Colonic mucosa (tissue), 4 donors: ENCODE measurements around the gene ETV3L. TPM values are rescaled to one million over a fixed set of nuclear protein-coding genes. Genes with fewer than 3 reads are reported as not detected.

Experiments
- DNase-seq: peaks from one replicate; pipeline ENCODE4 v3.0.0-alpha.2; 2020
- H3K27ac ChIP-seq: fragments of 200-600 bp; one replicate; pipeline ENCODE4 v1.8.0; 2021
- H3K27me3 ChIP-seq: fragments of 200-600 bp; one replicate; pipeline ENCODE4 v1.8.0; 2021
- H3K36me3 ChIP-seq: fragments of 200-600 bp; one replicate; pipeline ENCODE4 v1.8.0; 2021
- H3K4me1 ChIP-seq: fragments of 200-600 bp; one replicate; pipeline ENCODE4 v1.8.0; 2021; ENCODE audit warnings: mild to moderate bottlenecking
- H3K4me3 ChIP-seq: fragments of 200-600 bp; one replicate; pipeline ENCODE4 v1.8.0; 2021
- H3K9ac ChIP-seq, 2 donors: one replicate each; pipeline ENCODE4 v1.7.0; 2013; ENCODE audit warnings: control low read depth in 2 of 2, low read depth in 2 of 2, low read length in 2 of 2
- H3K9me3 ChIP-seq: fragments of 200-600 bp; one replicate; pipeline ENCODE4 v1.8.0; 2021
- intact Hi-C: fragments of 100-400 bp; cut with DNase I; formaldehyde crosslinking; loops from one replicate; pipeline ENCODE4 v1.14.1; 2022
- total RNA-seq, 2 donors: library from RNA; stranded (reverse); fragmentation: NEBNext Ultra II Directional in 1 of 2; extraction: Animal tissue kit (Norgen Biotek cat#: 25700) in 1 of 2; gene quantifications; one replicate each; pipeline ENCODE4 v1.2.1, GENCODE V29; 2021
- TF ChIP-seq, protein P1 (sequence below): fragments of 200-600 bp; IDR thresholded peaks from one replicate; pipeline ENCODE4 v1.8.0; 2022; ENCODE audit warnings: antibody characterized with exemption, mild to moderate bottlenecking
- donor health status: healthy.
- donor health status: DM: no; HTN: no; CAD: no.
- donor health status: DM: no; HTN: no; CAD: no.

The ETV3L gene
- total RNA-seq, 2 donors from 2014 or later: not detected

DNA sequence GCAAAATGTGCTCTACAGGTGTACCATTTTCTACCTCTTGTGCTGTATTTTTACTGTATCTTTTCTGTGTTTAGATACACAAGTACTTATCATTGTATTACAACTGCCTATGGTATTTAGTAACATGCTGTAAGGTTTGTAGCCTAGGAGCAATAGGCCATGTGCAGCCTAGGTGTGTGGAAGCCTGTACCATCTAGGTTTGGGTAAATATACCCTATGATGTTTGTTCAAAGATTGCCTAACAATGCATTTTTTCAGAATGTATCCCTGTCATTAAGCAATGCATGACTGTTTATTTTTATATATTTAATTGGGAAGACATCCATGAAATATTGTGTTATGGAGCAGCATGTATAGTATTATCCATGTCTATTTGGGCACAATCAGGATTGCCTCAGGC lies 11.0 kb downstream of the ETV3L start:
- Histone ChIP-seq H3K9ac (no peak overlapping the region), H3K27ac (no peak overlapping the region)
- intact Hi-C loops: no loop called here

DNA sequence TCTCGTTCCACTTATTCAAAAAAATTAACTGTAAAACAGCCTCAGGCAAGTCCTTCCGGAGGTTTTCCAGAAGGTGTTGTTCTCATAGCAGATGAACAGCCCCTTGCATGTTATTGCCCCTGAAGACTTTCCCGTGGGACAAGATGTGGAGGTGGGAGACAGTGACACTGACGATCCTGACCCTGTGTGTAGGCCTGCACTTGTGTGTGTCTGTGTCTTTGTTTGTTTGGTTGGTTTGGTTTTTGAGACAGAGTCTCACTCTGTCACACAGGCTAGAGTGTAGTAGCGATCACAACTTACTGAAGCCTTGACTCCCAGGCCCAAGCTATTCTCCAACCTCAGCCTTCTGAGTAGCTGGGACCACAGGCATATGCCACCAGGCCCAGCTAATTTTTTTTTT lies 12.6 kb downstream of the ETV3L start:
- Histone ChIP-seq H3K4me3 (no peak overlapping the region), H3K9me3 (no peaks in the 10 kb centered on the region), H3K36me3 (no peaks in the 10 kb centered on the region), H3K9ac (no peak overlapping the region), H3K27me3 (no peaks in the 10 kb centered on the region), H3K27ac (no peak overlapping the region), H3K4me1 (no peaks in the 10 kb centered on the region)
- DNase-seq: peak; percentile 0
- TF ChIP-seq, protein P1, sequence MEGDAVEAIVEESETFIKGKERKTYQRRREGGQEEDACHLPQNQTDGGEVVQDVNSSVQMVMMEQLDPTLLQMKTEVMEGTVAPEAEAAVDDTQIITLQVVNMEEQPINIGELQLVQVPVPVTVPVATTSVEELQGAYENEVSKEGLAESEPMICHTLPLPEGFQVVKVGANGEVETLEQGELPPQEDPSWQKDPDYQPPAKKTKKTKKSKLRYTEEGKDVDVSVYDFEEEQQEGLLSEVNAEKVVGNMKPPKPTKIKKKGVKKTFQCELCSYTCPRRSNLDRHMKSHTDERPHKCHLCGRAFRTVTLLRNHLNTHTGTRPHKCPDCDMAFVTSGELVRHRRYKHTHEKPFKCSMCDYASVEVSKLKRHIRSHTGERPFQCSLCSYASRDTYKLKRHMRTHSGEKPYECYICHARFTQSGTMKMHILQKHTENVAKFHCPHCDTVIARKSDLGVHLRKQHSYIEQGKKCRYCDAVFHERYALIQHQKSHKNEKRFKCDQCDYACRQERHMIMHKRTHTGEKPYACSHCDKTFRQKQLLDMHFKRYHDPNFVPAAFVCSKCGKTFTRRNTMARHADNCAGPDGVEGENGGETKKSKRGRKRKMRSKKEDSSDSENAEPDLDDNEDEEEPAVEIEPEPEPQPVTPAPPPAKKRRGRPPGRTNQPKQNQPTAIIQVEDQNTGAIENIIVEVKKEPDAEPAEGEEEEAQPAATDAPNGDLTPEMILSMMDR: no peak
- intact Hi-C loops: no loop called here

More for the DNA sequence above, 11.0 kb downstream of the ETV3L start:
- H3K36me3 ChIP-seq: no peaks in the 10 kb centered on the region
- no peak overlapping the region for H3K4me3 ChIP-seq
- H3K27me3 ChIP-seq: no peaks in the 10 kb centered on the region
- H3K9me3 ChIP-seq: no peaks in the 10 kb centered on the region
- H3K4me1 ChIP-seq: no peaks in the 10 kb centered on the region
- TF ChIP-seq, protein P1: no peak
- DNase-seq: peak; percentile 4

DNA sequence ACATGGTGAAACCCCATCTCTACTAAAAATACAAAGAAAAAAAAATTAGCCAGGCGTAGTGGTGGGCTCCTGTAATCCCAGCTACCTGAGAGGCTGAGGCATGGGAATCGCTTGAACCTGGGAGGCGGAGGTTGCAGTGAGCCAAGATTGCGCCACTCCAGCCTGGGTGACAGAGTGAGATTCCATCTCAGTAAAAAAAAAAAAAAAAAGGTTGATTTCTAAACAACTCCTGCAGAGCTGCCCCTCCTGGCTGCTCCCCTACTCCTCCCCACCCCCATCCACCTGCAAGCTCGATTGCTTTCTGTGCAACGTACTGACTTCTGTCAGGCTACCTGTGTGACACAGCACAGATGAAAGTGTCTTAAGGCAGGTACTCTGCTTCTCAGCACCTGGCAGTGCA lies 13.3 kb downstream of the ETV3L start:
- H3K9me3 ChIP-seq: no peaks in the 10 kb centered on the region
- intact Hi-C loops: no loop called here
- TF ChIP-seq, protein P1: no peak

DNA sequence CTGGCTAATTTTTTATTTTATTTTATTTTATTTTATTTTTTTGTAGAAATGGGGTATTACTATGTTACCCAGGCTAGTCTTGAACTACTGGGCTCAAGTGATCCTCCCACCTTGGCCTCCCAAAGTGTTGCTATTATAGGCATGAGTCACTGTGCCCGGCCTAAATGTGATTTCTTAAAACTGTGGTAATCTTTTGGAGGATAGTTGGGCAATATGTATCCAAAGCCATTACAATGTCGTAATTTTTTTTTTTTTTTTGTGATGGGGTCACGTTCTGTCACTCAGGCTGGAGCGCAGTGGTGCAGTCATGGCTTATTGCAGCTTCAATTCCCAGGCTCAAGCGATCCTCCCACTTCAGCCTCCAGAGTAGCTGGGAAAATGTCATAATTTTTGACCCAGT lies 14.2 kb downstream of the ETV3L start:
- no peak overlapping the region for H3K9ac ChIP-seq
- TF ChIP-seq, protein P1: no peak
- peak; percentile 4 for DNase-seq
- H3K27ac ChIP-seq: no peak overlapping the region
- no peaks in the 10 kb centered on the region for H3K27me3 ChIP-seq
- H3K9me3 ChIP-seq: no peaks in the 10 kb centered on the region
- H3K36me3 ChIP-seq: no peaks in the 10 kb centered on the region
- intact Hi-C loops: no loop called here
- H3K4me3 ChIP-seq: no peak overlapping the region
- H3K4me1 ChIP-seq: no peaks in the 10 kb centered on the region

More for the DNA sequence above, 13.3 kb downstream of the ETV3L start:
- H3K9ac ChIP-seq: no peak overlapping the region
- no peaks in the 10 kb centered on the region for H3K36me3 ChIP-seq
- no peak overlapping the region for H3K4me3 ChIP-seq
- no peaks in the 10 kb centered on the region for H3K4me1 ChIP-seq
- H3K27ac ChIP-seq: no peak overlapping the region
- H3K27me3 ChIP-seq: no peaks in the 10 kb centered on the region
- peak; percentile 12 for DNase-seq

DNA sequence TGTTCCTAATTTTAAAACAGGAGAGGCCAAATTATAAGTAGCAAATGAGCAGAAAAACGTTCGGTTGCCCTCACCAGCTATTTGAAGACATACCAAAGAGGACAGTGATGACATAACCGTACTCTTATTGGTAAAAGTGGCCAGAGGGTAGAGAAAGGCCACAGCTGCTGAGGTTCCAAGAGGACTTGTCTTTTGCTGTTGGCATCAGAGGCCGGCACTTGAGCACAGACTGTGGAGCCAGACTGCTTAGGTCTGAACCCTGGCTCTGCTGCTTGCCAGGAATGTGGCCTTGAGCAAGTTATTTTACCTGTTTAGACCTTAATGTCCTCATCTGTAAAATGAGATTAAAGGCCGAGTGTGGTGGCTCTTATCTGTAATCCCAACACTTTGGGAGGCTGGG lies 14.9 kb downstream of the ETV3L start:
- H3K27ac ChIP-seq: no peak overlapping the region
- H3K4me1 ChIP-seq: no peaks in the 10 kb centered on the region
- no peaks in the 10 kb centered on the region for H3K9me3 ChIP-seq
- no peaks in the 10 kb centered on the region for H3K36me3 ChIP-seq
- H3K9ac ChIP-seq: no peak overlapping the region
- intact Hi-C loops: no loop called here
- H3K4me3 ChIP-seq: no peak overlapping the region
- no peaks in the 10 kb centered on the region for H3K27me3 ChIP-seq
- TF ChIP-seq, protein P1: no peak
- peak; percentile 3 for DNase-seq

DNA sequence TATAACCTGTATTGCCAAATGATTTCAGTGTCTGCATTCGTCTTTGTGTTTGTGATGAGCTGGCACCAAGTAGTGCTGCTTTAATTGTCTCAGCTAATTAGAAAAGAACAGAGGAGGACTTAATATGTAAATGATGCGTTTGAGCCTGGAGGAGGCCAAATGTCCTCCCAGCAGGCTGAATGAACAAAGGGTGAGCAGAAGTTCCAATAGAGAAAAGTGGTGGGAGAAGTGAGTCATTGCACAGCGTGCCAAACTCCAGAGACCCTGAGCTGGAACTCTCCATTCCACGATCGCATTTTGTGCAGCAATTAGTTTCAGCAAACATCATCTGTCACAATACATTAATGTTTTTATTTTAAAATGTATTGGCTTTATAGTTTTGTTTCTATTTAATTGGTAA lies 17.9 kb downstream of the ETV3L start:
- intact Hi-C loops: no loop called here
- H3K36me3 ChIP-seq: no peaks in the 10 kb centered on the region
- no peak overlapping the region for H3K9ac ChIP-seq
- H3K4me3 ChIP-seq: no peak overlapping the region
- no peak overlapping the region for H3K27ac ChIP-seq
- no peaks in the 10 kb centered on the region for H3K4me1 ChIP-seq
- no peak for DNase-seq
- no peaks in the 10 kb centered on the region for H3K9me3 ChIP-seq
- no peaks in the 10 kb centered on the region for H3K27me3 ChIP-seq
- TF ChIP-seq, protein P1: no peak
